ENCODE results near the gene DEAF1. TPM values are rescaled to one million over a fixed set of nuclear protein-coding genes. Genes with fewer than 3 reads are reported as not detected.
A peak's percentile ranks its signal among the peaks of the same experiment; 100 is the strongest.

Gene DEAF1
- total and polyA plus RNA-seq, 2 of the 13 experiments (the other 11 are each of a cell fraction or from before 2014, with no cell fraction given), result 22.3 to 29.6 TPM

DNA sequence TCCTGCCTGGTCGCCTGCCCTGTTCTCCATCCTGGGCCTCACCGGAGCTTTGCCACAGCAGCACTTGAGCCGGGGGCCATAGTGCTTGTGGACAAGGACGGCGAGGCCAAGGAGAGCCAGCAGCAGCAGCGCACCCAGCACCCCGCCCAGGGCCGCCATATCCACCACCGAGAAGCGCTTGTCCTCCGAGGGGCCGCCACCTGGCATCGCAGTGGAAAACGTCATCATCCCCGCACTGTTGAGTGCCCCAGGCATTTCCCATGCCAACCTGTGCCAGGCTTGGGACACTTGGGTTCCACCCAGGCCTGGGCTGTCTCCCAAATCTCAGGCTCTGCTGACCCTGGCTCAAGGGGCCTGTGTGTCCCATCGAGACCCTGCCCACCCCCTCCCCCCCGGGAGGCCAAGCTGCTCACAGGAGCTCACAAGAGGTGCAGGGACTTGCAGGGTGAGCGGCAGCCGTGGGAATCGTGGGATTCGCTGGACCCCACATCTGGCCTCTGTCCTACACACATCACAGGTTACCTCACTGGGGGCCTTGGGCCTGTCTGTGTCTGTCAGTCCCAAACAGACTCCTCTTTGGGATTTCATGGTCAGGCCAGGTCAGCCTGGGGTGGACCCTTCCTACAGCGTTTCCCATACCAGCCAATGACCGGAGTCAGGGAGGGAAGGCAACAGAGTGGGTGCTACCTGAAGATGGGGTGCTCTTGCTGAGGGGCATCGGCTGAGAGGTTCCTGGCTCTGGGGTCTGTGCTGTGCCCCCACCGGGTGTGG lies 76.9 kb downstream of the DEAF1 start:
- 98% methylated on average over 20 of the region's 25 CpGs for WGBS (ENCODE audit: low lambda C conversion rate)
- Histone ChIP-seq H3K9ac (ENCODE audit: insufficient read depth, low read depth, low read length) (no peak overlapping the region), H3K36me3 (replicated peaks in 1 of 2; ENCODE audit: control insufficient read depth in 1 of 2, insufficient read depth in 2 of 2, low read length in 2 of 2) (peaks cover 2 to 18% of the 10 kb centered on the region in 2 experiments; a peak in 4 of 5 replicates), H3K4me1 (ENCODE audit: insufficient read depth, low read length) (no peaks in the 10 kb centered on the region), H3K79me2 (ENCODE audit: insufficient read depth, low read length) (no peaks in the 10 kb centered on the region), H4K20me1 (ENCODE audit: insufficient read depth, low read length) (no peaks in the 10 kb centered on the region), H2AFZ (ENCODE audit: low read length) (no peak overlapping the region), H3K4me2 (ENCODE audit: low read depth, low read length) (no peak overlapping the region), H3K27me3 (ENCODE audit: control insufficient read depth in 1 of 2, insufficient read depth in 2 of 2, low read length in 2 of 2) (no peaks in the 10 kb centered on the region), H3K4me3 (replicated peaks in 1 of 3; ENCODE audit: insufficient read depth in 1 of 3, low read depth in 2 of 3, low read length in 3 of 3) (no peak overlapping the region), H3K27ac (ENCODE audit: extremely low read length, insufficient read depth, low read length) (no peak overlapping the region), H3K9me3 (ENCODE audit: low read length) (no peaks in the 10 kb centered on the region)
- DNase-seq (ENCODE audit: low spot score) (no peak), FAIRE-seq (no peak), ATAC-seq (no peak)
- CTCF ChIA-PET (ENCODE audit: low intra/inter-chr PET ratio, low total read pairs), result no interaction called here
- BruUV-seq (replicated peaks), result no TSS peak
- POLR2A ChIA-PET, result no interaction called here
- peak; percentile 59 for TF ChIP-seq RBM22 (optimal IDR thresholded peaks at IDR 0.05; ENCODE audit: low read length)
- no peak for TF ChIP-seq HDAC6 (IDR thresholded peaks at IDR 0.05; ENCODE audit: low read depth, low read length)
- TF ChIP-seq AGO2 (optimal IDR thresholded peaks at IDR 0.05; ENCODE audit: low read depth, low read length), result peak; percentile 15
- intact Hi-C loops (cut with micrococcal nuclease; ENCODE audit: unreplicated experiment), result loop anchor here (10.0 kb wide), 1 partner anchor 63 kb away; no protein-coding TSS in a partner anchor
- in situ Hi-C loops (cut with HindIII; ENCODE audit: extremely low pct_ligation_motif_present, low pct_unique_long_range_greater_than_20kb), result no loop called here

GRCh38 chr11:617199-617911 lies 77.7 kb downstream of the DEAF1 start:
- intact Hi-C loops (cut with micrococcal nuclease; ENCODE audit: unreplicated experiment) (loop anchor here (10.0 kb wide), 1 partner anchor 63 kb away; no protein-coding TSS in a partner anchor), in situ Hi-C loops (cut with HindIII; ENCODE audit: extremely low pct_ligation_motif_present, low pct_unique_long_range_greater_than_20kb) (no loop called here)
- no peak overlapping the region for H3K4me2 ChIP-seq (ENCODE audit: low read depth, low read length)
- no peak for DNase-seq (ENCODE audit: low spot score)
- peaks cover 7 to 25% of the 10 kb centered on the region in 2 experiments; a peak in 4 of 5 replicates for H3K36me3 ChIP-seq (replicated peaks in 1 of 2; ENCODE audit: control insufficient read depth in 1 of 2, insufficient read depth in 2 of 2, low read length in 2 of 2)
- no peaks in the 10 kb centered on the region for H4K20me1 ChIP-seq (ENCODE audit: insufficient read depth, low read length)
- no peaks in the 10 kb centered on the region for H3K9me3 ChIP-seq (ENCODE audit: low read length)
- no peak for FAIRE-seq
- no peak overlapping the region for H3K9ac ChIP-seq (ENCODE audit: insufficient read depth, low read depth, low read length)
- H3K27me3 ChIP-seq (ENCODE audit: control insufficient read depth in 1 of 2, insufficient read depth in 2 of 2, low read length in 2 of 2), result no peaks in the 10 kb centered on the region
- ATAC-seq, result no peak
- no peak overlapping the region for H2AFZ ChIP-seq (ENCODE audit: low read length)
- WGBS (ENCODE audit: low lambda C conversion rate), result 98% methylated on average over 55 of the region's 57 CpGs
- TF ChIP-seq SMYD3 (CRISPR knock-in tag; IDR thresholded peaks at IDR 0.05) (no peak), AGO2 (optimal IDR thresholded peaks at IDR 0.05; ENCODE audit: low read depth, low read length) (peak; percentile 75), REPIN1 (CRISPR knock-in tag; IDR thresholded peaks at IDR 0.05; ENCODE audit: borderline replicate concordance, low read depth) (no peak), HIC2 (CRISPR knock-in tag; IDR thresholded peaks at IDR 0.05; ENCODE audit: low read depth) (no peak)
- no TSS peak for BruUV-seq (replicated peaks)
- ChIA-PET CTCF (ENCODE audit: low intra/inter-chr PET ratio, low total read pairs) (no interaction called here), POLR2A (no interaction called here)
- no peak overlapping the region for H3K4me3 ChIP-seq (replicated peaks in 1 of 3; ENCODE audit: insufficient read depth in 1 of 3, low read depth in 2 of 3, low read length in 3 of 3)
- H3K27ac ChIP-seq (ENCODE audit: extremely low read length, insufficient read depth, low read length), result no peak overlapping the region
- no peaks in the 10 kb centered on the region for H3K79me2 ChIP-seq (ENCODE audit: insufficient read depth, low read length)
- H3K4me1 ChIP-seq (ENCODE audit: insufficient read depth, low read length), result no peaks in the 10 kb centered on the region
